K562 (cell line): ENCODE results near the gene TNPO2. TPM values are rescaled to one million over a fixed set of nuclear protein-coding genes. Genes with fewer than 3 reads are reported as not detected.

Experiments
- AFF4 ChIP-seq: sonication (generic); formaldehyde crosslinking; IDR thresholded peaks from 2 replicates; pipeline ENCODE4 v1.8.0; 2023; ENCODE audit warnings: mild to moderate bottlenecking, missing genetic modification reagents
- ATF4 ChIP-seq: fragments of 450-650 bp; formaldehyde crosslinking; IDR thresholded peaks from 2 replicates; pipeline ENCODE4 v1.4.0; 2022; ENCODE audit warnings: mild to moderate bottlenecking, moderate library complexity
- EP300 ChIP-seq: IDR thresholded peaks from 2 replicates; pipeline ENCODE4 v1.6.1; 2012; ENCODE audit warnings: low read length, improper control_type of control experiment
- EWSR1 ChIP-seq: fragments of 450-650 bp; IDR thresholded peaks from 2 replicates; pipeline ENCODE4 v1.6.1; 2018; ENCODE audit warnings: borderline replicate concordance, mild to moderate bottlenecking, low read depth, moderate library complexity; ENCODE audit not compliant: partially characterized antibody
- FIP1L1 ChIP-seq: fragments of 200-400 bp; formaldehyde crosslinking; IDR thresholded peaks from 2 replicates; pipeline ENCODE4 v1.6.1; 2018; ENCODE audit warnings: mild to moderate bottlenecking, low read depth, low read length; ENCODE audit not compliant: poor library complexity, severe bottlenecking
- GABPB1 ChIP-seq: sonication (generic); formaldehyde crosslinking; IDR thresholded peaks from 2 replicates; pipeline ENCODE4 v1.8.0; 2022; ENCODE audit warnings: mild to moderate bottlenecking, missing genetic modification reagents
- IRF1 ChIP-seq: sonication (generic); formaldehyde crosslinking; IDR thresholded peaks from 2 replicates; pipeline ENCODE4 v1.8.0; 2022; ENCODE audit warnings: missing genetic modification reagents, mild to moderate bottlenecking, borderline replicate concordance
- L3MBTL2 ChIP-seq: fragments of 450-650 bp; IDR thresholded peaks from 2 replicates; pipeline ENCODE4 v1.6.1; 2016; ENCODE audit warnings: mild to moderate bottlenecking, moderate library complexity
- MITF ChIP-seq: IDR thresholded peaks from 2 replicates; pipeline ENCODE4 v1.6.1; 2014; ENCODE audit warnings: antibody characterized with exemption
- RBM14 ChIP-seq: fragments of 200-400 bp; formaldehyde crosslinking; IDR thresholded peaks from 2 replicates; pipeline ENCODE4 v1.6.1; 2018; ENCODE audit warnings: low read depth, mild to moderate bottlenecking, low read length, moderate library complexity, borderline replicate concordance; ENCODE audit not compliant: insufficient read depth
- RHOXF2B ChIP-seq: fragments of 250-450 bp; sonication (Bioruptor Pico); conservative IDR thresholded peaks from 2 replicates; pipeline ENCODE4 v1.5.1; 2021
- SNIP1 ChIP-seq: fragments of 450-650 bp; IDR thresholded peaks from 2 replicates; pipeline ENCODE4 v1.7.1; 2017; ENCODE audit warnings: low read depth, mild to moderate bottlenecking
- SRF ChIP-seq, 2 experiments: fragments of 250-450, 450-650 bp in 1 of 2; sonication (Bioruptor Pico) in 1 of 2; sonication (generic) in 1 of 2; formaldehyde crosslinking; IDR thresholded peaks; 2 replicates each; pipeline versions ENCODE4 v1.5.0 to v1.5.1; 2020 to 2022; ENCODE audit warnings: mild to moderate bottlenecking in 1 of 2, missing genetic modification reagents in 1 of 2
- TCF7 ChIP-seq: sonication (generic); IDR thresholded peaks from 2 replicates; pipeline ENCODE4 v1.6.1; 2016; ENCODE audit warnings: antibody characterized with exemption, borderline replicate concordance
- USF1 ChIP-seq: sonication (generic); formaldehyde crosslinking; IDR thresholded peaks from 2 replicates; pipeline ENCODE4 v1.9.0; 2022; ENCODE audit warnings: mild to moderate bottlenecking, missing genetic modification reagents
- YY1 ChIP-seq, 3 experiments: IDR thresholded peaks; 2 replicates each; pipeline ENCODE4 v1.6.1; 2011; ENCODE audit warnings: low read length in 2 of 3, mild to moderate bottlenecking in 2 of 3, moderate library complexity in 2 of 3, borderline replicate concordance in 1 of 3, control low read depth in 1 of 3, low read depth in 1 of 3; ENCODE audit not compliant: insufficient read depth in 3 of 3, insufficient replicate concordance in 2 of 3, control insufficient read depth in 1 of 3, insufficient read length in 1 of 3; ENCODE audit errors: extremely low read depth in 1 of 3
- ZNF197 ChIP-seq: fragments of 200-800 bp; sonication (Bioruptor generic); IDR thresholded peaks from 2 replicates; pipeline ENCODE4 v1.6.1; 2016; ENCODE audit warnings: low read depth, missing genetic modification characterization, missing compliant biosample characterization
- ZNF311 ChIP-seq: fragments of 250-450 bp; sonication (Bioruptor Pico); IDR thresholded peaks from 2 replicates; pipeline ENCODE4 v1.4.0; 2020; ENCODE audit warnings: mild to moderate bottlenecking, moderate library complexity
- polyA plus RNA-seq, 8 experiments: library from polyadenylated mRNA; depleted of rRNA in 4 of 8; stranded (reverse) in 5 of 8; unstranded in 3 of 8; fragments of >200 nt; fragmentation: Nextera tagmentation in 2 of 8; fragmentation: Illumina TruSeq in 1 of 8; extraction: Ambion mirVana in 2 of 8; extraction: Trizol in 1 of 8; gene quantifications; 2 replicates each; pipeline versions ENCODE4 v1.2.1 to v1.2.3, GENCODE V29; 2011 to 2014; ENCODE audit warnings: inconsistent platforms in 1 of 8, missing spikeins in 1 of 8
- total RNA-seq, 7 experiments: library from RNA; depleted of rRNA in 6 of 7; stranded (reverse); fragments of >200 nt in 6 of 7; fragmentation: Illumina TruSeq in 2 of 7; extraction: Trizol in 2 of 7; gene quantifications; 2 replicates each; pipeline versions ENCODE4 v1.2.1 to v1.2.3, GENCODE V29; 2011 to 2021; ENCODE audit warnings: low replicate concordance in 1 of 7

The TNPO2 gene
- total and polyA plus RNA-seq, 9 of the 15 experiments (the other 6 are each of a cell fraction or from before 2014, with no cell fraction given), result 6.0 to 126 (median 53.8) TPM

- TF ChIP-seq AFF4 (CRISPR knock-in tag) (no peak; the same call in 1 of the 2 replicates), MITF (no peak; the same call in 1 of the 2 replicates), RBM14 (no peak), SRF (CRISPR knock-in tag; IDR thresholded peaks at IDR 0.05) (0 out of 4 replicates have a peak, but pooled peaks of 1 of the 2 experiments have one; percentile 55), SNIP1 (no peak), GABPB1 (CRISPR knock-in tag) (no peak), ZNF197 (CRISPR knock-in tag) (no peak), TCF7 (no peak), ZNF311 (no peak), RHOXF2B (CRISPR knock-in tag) (no peak), IRF1 (no peak), EWSR1 (no peak), USF1 (CRISPR knock-in tag) (peak; percentile 98), FIP1L1 (no peak), ATF4 (peak; percentile 36; the same call in 1 of the 2 replicates), YY1 (IDR thresholded peaks at IDR 0.05; ENCODE audit: borderline replicate concordance in 1 of 3, control insufficient read depth in 1 of 3, extremely low read depth in 1 of 3, insufficient read depth in 3 of 3, insufficient read length in 1 of 3, insufficient replicate concordance in 2 of 3, low read depth in 1 of 3, low read length in 2 of 3) (peak; percentile 90 to 99 (median 98)), L3MBTL2 (peak; percentile 62), EP300 (no peak; the same call in 1 of the 2 replicates)
Observed at GRCh38 chr19:12736995-12737834, 13.5 kb upstream of the TNPO2 start, which contains the start of gene GET3 (continued).
